HL-60 (cell line): ENCODE data around the gene CNN3.

Experiments
- GABPA ChIP-seq: IDR thresholded peaks from 2 replicates; pipeline ENCODE4 v1.6.1; 2012; ENCODE audit warnings: low read depth
- POLR2AphosphoS5 ChIP-seq: IDR thresholded peaks from 2 replicates; pipeline ENCODE4 v1.6.1; 2012; ENCODE audit warnings: low read depth
- TF ChIP-seq, protein P1 (sequence below): IDR thresholded peaks from one replicate; pipeline ENCODE4 v1.5.1; 2011; ENCODE audit warnings: low read length, control low read depth, inconsistent platforms; ENCODE audit not compliant: insufficient read depth
- TF ChIP-seq, protein P2 (sequence below): IDR thresholded peaks from 2 replicates; pipeline ENCODE4 v1.6.1; 2012; ENCODE audit warnings: low read depth; ENCODE audit not compliant: insufficient replicate concordance

- TF ChIP-seq, protein P1, sequence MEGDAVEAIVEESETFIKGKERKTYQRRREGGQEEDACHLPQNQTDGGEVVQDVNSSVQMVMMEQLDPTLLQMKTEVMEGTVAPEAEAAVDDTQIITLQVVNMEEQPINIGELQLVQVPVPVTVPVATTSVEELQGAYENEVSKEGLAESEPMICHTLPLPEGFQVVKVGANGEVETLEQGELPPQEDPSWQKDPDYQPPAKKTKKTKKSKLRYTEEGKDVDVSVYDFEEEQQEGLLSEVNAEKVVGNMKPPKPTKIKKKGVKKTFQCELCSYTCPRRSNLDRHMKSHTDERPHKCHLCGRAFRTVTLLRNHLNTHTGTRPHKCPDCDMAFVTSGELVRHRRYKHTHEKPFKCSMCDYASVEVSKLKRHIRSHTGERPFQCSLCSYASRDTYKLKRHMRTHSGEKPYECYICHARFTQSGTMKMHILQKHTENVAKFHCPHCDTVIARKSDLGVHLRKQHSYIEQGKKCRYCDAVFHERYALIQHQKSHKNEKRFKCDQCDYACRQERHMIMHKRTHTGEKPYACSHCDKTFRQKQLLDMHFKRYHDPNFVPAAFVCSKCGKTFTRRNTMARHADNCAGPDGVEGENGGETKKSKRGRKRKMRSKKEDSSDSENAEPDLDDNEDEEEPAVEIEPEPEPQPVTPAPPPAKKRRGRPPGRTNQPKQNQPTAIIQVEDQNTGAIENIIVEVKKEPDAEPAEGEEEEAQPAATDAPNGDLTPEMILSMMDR, result no peak
- TF ChIP-seq, protein P2, sequence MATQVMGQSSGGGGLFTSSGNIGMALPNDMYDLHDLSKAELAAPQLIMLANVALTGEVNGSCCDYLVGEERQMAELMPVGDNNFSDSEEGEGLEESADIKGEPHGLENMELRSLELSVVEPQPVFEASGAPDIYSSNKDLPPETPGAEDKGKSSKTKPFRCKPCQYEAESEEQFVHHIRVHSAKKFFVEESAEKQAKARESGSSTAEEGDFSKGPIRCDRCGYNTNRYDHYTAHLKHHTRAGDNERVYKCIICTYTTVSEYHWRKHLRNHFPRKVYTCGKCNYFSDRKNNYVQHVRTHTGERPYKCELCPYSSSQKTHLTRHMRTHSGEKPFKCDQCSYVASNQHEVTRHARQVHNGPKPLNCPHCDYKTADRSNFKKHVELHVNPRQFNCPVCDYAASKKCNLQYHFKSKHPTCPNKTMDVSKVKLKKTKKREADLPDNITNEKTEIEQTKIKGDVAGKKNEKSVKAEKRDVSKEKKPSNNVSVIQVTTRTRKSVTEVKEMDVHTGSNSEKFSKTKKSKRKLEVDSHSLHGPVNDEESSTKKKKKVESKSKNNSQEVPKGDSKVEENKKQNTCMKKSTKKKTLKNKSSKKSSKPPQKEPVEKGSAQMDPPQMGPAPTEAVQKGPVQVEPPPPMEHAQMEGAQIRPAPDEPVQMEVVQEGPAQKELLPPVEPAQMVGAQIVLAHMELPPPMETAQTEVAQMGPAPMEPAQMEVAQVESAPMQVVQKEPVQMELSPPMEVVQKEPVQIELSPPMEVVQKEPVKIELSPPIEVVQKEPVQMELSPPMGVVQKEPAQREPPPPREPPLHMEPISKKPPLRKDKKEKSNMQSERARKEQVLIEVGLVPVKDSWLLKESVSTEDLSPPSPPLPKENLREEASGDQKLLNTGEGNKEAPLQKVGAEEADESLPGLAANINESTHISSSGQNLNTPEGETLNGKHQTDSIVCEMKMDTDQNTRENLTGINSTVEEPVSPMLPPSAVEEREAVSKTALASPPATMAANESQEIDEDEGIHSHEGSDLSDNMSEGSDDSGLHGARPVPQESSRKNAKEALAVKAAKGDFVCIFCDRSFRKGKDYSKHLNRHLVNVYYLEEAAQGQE, result no peak
- TF ChIP-seq GABPA (no peak), POLR2AphosphoS5 (no peak)
These were observed 61.5 kb downstream of the CNN3 start for GRCh38 chr1:94865360-94865759.
